ENCODE results near the gene BARHL1.

The BARHL1 gene

DNA sequence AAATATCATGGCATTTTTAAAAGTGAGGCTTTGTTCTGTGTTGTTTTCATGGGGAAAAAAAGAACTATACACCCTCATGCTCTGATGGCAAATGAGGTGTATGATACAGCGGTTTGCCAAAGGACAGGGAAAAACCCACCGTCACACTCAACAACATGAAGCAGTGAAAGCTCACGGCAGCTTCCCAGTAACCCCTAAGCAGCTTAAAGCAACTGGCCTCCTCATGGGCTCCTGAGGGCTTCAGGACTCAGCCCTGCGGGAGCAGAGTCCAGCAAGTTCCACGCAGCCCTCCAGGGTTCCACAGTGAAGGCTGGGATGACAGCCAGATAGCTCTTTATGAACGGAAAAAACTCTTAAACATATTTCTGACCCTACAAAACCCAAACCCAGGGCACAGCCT is 12.9 kb downstream of the BARHL1 start:
- no peak for DNase-seq (ENCODE audit: low read depth)
- TF ChIP-seq CTCF (conservative IDR thresholded peaks at IDR 0.05; ENCODE audit: control insufficient read depth, insufficient read depth, low read depth, low read length): no peak
- no peak overlapping the region for H3K4me3 ChIP-seq (ENCODE audit: control insufficient read depth, low read depth, low read length)

- DNase-seq (ENCODE audit: low read depth): no peak
- H3K4me3 ChIP-seq (ENCODE audit: control insufficient read depth, low read depth, low read length): no peak overlapping the region
- no peak for TF ChIP-seq CTCF (conservative IDR thresholded peaks at IDR 0.05; ENCODE audit: control insufficient read depth, insufficient read depth, low read depth, low read length)
Observed at GRCh38 chr9:132596200-132596599, 13.8 kb downstream of the BARHL1 start.

GRCh38 chr9:132597073-132597775 is 14.8 kb downstream of the BARHL1 start:
- H3K4me3 ChIP-seq (ENCODE audit: control insufficient read depth, low read depth, low read length): no peak overlapping the region
- peak; percentile 16 for DNase-seq (ENCODE audit: low read depth)
- TF ChIP-seq CTCF (conservative IDR thresholded peaks at IDR 0.05; ENCODE audit: control insufficient read depth, insufficient read depth, low read depth, low read length): no peak

GRCh38 chr9:132600326-132600984 is 18.0 kb downstream of the BARHL1 start:
- no peak for TF ChIP-seq CTCF (conservative IDR thresholded peaks at IDR 0.05; ENCODE audit: control insufficient read depth, insufficient read depth, low read depth, low read length)
- no peak for DNase-seq (ENCODE audit: low read depth)
- no peak overlapping the region for H3K4me3 ChIP-seq (ENCODE audit: control insufficient read depth, low read depth, low read length)

DNA sequence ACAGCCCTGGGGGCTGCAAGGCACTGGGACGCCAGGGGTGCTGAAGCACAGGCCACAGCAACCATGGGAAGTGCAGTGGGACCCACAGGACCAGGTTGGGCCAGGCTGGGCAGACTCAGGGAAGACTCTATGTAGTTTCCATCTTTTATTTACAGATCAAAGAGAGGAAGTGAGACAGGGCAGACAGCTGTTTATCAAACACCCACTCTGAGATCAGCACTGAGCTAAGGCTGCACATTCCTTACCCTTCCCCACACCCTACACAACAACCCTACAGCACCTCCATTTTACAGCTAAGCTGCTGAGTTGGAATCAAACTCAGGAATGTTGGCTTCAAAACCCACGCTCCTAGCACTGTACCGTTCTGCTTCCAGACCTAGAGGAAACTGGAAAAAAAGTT is 19.8 kb downstream of the BARHL1 start:
- TF ChIP-seq CTCF (conservative IDR thresholded peaks at IDR 0.05; ENCODE audit: control insufficient read depth, insufficient read depth, low read depth, low read length): no peak
- no peak overlapping the region for H3K4me3 ChIP-seq (ENCODE audit: control insufficient read depth, low read depth, low read length)
- DNase-seq (ENCODE audit: low read depth): no peak

DNA sequence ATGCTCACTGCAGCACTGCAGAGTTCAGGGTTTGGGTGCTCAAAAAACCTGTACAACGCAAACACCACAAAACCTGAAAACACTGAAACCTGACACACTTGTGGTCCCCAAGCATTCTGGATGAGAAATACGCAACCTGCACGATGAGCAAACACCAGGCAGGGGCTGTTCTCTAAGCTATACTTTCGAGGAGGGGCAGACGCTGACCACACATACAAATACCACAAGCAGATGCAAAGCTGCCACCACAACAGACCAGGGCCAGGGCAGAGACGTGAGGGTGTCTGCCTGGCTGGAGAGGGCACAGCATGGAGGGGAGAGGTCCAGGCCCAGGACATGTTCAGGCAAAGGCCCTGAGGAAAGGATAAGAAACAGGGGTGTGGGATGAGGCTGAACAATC is 23.0 kb downstream of the BARHL1 start:
- TF ChIP-seq CTCF (conservative IDR thresholded peaks at IDR 0.05; ENCODE audit: control insufficient read depth, insufficient read depth, low read depth, low read length): no peak
- no peak overlapping the region for H3K4me3 ChIP-seq (ENCODE audit: control insufficient read depth, low read depth, low read length)
- DNase-seq (ENCODE audit: low read depth): no peak

All from fibroblast of mammary gland (primary cell).